ENCODE results near the gene EFTUD2. TPM values are rescaled to one million over a fixed set of nuclear protein-coding genes. Genes with fewer than 3 reads are reported as not detected.

The EFTUD2 gene
- total RNA-seq, 1 experiment from 2014 or later = 172 TPM

DNA sequence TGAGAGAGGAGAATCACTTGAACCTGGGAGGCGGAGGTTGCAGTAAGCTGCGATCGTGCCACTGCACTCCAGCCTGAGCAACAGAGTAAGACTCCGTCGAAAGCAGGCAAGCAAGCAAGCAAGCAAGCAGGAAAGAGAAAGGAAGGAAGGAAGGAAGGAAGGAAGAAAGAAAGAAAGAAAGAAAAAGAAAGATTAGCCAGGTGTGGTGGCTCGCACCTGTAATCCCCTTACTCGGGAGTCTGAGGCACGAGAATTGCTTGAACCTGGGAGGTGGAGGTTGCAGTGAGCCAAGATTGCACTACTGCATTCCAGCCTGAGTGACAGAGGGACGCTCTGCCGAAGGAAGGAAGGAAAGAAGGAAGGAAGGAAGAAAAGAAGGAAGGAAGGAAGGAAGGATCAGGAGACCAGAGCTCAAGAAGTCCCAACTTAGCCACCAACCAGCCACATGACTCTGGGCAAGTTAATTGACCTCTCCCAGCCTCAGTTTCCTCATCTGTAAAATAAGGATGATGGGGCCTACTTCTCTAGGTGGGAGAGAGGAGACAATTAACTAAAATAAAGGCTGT is 9.6 kb upstream of the EFTUD2 start:
- DNase-seq = no peak
- no peaks in the 10 kb centered on the region for H3K9me3 ChIP-seq (replicated peaks)
- no peaks in the 10 kb centered on the region for H3K27me3 ChIP-seq
- H3K4me3 ChIP-seq = no peak overlapping the region
- peaks cover 56% of the 10 kb centered on the region for H3K4me1 ChIP-seq
- H3K27ac ChIP-seq = no peak overlapping the region
- no peaks in the 10 kb centered on the region for H3K36me3 ChIP-seq

DNA sequence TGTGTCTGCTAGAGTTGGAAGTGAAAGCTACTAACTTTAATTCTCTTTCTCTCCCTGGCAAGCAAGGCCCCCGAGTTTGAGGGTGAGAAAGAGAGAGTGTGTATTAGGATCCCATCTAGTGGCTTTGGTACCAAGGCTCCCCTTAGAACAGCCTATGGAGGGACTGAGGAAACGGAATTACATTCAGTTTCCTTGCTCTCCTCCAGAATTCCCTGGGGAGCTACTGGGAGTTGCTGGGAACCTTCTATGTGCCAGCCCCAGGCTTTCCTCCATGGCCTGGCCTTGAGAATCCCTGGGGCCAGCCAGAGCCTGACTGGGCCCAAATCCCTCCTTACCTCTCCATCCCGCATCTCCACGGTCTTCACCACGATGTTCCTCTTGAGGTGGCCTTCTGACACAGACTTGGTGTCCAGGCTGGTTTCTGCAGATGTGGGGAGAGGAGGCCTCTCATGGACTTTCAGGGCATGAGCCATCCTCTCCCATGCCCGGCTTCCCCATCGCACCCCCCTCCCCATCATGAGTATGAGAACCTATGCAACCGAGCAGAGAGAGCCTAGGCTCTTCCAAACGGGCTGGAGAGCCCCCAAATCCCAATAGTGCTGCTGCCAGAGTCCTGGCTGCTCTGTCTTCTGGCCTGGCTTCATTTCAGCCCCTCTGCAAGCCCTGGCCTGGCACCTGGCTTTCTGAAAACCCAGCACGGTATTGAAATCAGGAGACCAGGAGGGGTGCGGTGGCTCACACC is 8.7 kb upstream of the EFTUD2 start:
- Histone ChIP-seq H3K36me3 (no peaks in the 10 kb centered on the region), H3K27me3 (no peaks in the 10 kb centered on the region), H3K9me3 (replicated peaks) (no peaks in the 10 kb centered on the region), H3K4me1 (peaks cover 56% of the 10 kb centered on the region), H3K27ac (peak overlapping the region; percentile 18), H3K4me3 (peak overlapping the region; percentile 25; the same call in 1 of the 2 replicates)
- DNase-seq = no peak

DNA sequence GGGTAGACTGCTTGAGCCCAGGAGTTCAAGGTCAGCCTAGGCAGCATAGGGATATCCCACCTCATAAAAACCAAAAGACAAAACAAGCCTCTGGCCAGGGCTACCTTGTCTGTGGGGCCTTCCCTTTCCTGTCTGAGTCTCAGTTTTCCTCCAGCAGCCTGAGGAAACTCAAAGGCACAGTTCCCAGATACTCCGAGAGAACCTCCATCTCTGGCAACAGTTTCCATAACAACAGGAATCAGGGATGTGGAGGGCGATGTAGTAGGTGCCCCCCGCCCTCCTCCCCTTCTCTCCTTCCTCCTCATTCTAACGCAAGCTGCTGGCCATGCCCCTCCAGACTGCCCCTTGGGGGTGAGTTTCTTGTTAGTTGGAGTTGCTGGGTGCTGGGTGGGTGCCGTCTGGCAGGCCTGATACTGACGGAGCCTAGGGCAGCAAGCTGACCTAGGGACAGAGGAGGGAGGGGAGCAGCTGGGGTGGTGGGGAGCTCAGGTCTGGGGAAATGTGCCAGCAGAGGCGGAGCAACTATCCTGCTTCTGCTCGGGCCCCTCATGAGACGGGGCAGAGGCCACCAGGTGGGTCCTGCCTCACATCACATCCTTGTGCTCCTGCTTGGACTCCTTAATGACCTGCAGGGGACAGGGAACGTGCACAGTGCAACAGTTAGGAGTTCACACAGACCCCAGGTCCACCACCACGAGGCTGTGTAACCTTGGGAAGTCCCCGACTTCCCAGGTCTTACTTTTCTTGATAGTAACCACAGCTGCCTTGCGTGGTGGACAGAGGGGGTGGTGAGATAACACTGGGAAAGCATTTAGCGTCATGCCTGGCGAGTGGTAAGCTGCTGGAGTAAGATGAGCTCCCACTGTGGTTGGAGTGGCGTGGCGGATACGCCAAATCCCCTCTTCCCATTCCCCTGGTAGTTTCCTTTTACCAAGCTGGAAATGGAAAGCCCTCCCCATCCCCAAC is 7.8 kb upstream of the EFTUD2 start:
- H3K27me3 ChIP-seq = no peaks in the 10 kb centered on the region
- H3K36me3 ChIP-seq = no peaks in the 10 kb centered on the region
- DNase-seq = peak; percentile 70 to 79
- peaks cover 59% of the 10 kb centered on the region for H3K4me1 ChIP-seq
- no peaks in the 10 kb centered on the region for H3K9me3 ChIP-seq (replicated peaks)
- peak overlapping the region; percentile 18 for H3K27ac ChIP-seq
- peak overlapping the region; percentile 25; the same call in 1 of the 2 replicates for H3K4me3 ChIP-seq

DNA sequence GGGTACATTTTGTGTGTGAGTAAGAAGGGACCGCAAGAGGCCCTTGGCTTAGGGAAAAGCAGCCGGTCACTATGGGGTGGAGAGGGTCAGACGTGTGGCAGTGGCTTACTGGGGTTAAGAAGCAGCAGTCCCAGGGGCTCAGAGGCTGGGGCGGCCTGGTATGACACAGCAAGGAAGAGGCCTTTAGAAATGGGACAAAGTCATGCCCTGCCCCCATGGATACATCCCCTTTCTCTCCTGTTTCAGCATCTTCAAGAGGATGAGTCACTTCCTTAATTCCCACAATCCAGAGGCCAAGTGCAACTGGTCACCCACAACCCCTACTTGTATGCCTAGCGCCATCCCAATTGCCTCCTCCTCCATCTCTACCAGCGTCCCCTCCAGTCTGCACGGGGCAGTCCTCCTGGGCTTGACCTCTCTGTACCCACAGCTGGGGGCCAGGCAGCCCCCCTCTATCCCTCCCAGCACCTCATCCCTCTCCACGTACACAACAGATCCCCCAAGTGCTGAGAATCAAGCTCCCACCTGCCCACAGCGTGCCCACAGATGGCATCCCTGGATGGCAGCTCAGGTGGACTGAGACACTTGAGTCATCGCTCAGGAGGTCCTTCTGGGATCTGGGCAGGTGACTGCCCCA is 6.9 kb upstream of the EFTUD2 start:
- Histone ChIP-seq H3K4me1 (peaks cover 68% of the 10 kb centered on the region), H3K27ac (no peak overlapping the region), H3K9me3 (replicated peaks) (no peaks in the 10 kb centered on the region), H3K27me3 (no peaks in the 10 kb centered on the region), H3K4me3 (no peak overlapping the region), H3K36me3 (no peaks in the 10 kb centered on the region)
- DNase-seq = peak in 1 of 2 experiments; percentile 44

DNA sequence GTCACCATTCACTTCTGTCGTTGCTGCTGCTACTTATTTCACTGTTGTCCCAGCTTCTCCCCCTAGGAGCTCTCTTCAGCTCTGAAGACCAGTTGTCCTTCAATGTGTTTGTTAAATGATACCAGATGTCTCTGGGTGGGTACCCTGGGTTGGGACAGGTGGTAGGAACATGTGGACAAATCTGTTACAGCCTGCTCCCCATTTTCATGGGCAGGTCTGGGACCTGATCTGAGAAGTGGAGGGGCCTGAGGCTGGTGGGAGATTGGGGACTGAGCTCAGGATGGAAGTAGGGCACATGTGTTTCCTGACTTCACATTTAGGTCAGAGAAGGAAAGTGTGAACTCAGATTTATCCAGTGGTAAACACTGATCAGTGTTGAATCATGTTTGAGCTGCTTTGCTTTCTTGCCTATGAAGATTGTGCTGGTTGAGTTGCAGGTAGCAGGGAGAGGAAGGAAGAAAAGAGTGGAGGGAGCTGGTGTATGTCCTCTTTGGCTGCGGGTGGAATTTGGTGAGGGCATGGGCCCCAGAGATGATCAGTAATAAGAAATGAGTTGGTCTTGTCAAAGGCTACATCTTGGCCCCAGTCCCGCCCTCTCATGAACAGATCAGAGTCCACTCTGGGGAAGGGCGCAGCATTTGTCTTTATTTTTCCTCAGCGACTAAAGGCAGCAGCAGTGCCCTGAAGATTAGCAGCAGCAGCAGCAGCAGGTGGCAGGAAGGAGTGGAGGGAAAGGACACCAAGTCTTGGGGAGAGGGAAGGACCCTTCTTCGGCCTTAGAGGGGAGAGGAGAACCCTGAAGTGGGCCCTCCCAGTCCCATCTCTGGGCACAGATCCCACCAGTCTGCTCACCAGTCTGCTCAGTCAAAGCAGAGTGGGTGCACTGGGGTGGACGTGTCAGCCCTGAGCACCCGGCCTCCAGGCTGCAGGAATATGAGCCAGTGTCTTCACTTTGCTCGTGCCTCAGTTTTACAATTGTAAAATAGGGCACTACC is 6.1 kb upstream of the EFTUD2 start:
- H3K36me3 ChIP-seq = no peaks in the 10 kb centered on the region
- H3K9me3 ChIP-seq (replicated peaks) = no peaks in the 10 kb centered on the region
- no peak overlapping the region for H3K27ac ChIP-seq
- peak in 1 of 2 experiments; percentile 36 for DNase-seq
- peaks cover 68% of the 10 kb centered on the region for H3K4me1 ChIP-seq
- H3K4me3 ChIP-seq = no peak overlapping the region
- no peaks in the 10 kb centered on the region for H3K27me3 ChIP-seq

DNA sequence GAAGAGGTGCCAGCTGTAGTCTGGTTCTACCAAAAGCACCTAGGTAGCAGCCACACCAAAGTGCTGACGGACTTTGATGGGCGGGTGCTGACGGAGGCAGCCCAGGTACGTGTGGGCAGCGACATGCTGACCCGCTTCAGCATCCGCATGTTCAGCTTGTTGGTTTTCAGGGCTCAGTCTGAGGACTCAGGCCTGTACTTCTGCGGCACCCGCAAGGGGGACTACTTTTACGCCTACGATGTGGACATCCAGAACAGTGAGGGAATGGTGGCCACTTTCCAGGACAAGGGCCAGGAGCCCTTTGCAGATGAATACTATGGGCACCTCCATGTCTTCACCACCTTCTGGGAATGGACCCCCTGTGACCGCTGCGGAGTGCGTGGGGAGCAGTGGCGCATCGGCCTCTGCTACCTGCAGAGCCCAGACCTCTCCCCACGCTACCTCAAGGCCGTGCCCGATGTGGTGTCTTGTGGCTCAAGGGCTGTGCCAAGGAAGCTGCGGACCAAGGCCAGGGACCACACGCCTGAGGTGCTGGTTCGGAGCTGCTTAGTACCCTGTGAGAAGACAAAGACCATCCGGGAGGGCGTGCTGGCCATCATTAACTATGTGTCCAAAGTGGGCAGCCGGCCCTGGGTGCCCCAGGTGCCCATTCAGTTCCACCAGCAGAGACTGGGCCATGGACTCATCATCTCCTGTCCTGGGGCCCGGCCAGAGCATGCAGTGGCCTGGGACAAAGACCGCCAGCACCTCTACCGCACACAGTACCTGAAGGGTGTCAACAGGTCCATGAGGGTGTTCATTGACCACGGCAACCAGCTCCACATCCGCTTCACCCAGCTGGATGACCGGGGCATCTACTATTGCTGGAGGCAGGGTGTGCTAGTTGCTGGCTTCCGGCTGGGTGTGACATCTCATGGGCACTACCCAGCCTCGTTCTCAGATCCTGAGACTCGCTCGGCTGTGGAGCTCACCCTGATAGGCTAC is 5.0 kb upstream of the EFTUD2 start:
- Histone ChIP-seq H3K4me3 (no peak overlapping the region), H3K27me3 (no peaks in the 10 kb centered on the region), H3K27ac (no peak overlapping the region), H3K9me3 (replicated peaks) (no peaks in the 10 kb centered on the region), H3K4me1 (peaks cover 64% of the 10 kb centered on the region), H3K36me3 (no peaks in the 10 kb centered on the region)
- DNase-seq = no peak

DNA sequence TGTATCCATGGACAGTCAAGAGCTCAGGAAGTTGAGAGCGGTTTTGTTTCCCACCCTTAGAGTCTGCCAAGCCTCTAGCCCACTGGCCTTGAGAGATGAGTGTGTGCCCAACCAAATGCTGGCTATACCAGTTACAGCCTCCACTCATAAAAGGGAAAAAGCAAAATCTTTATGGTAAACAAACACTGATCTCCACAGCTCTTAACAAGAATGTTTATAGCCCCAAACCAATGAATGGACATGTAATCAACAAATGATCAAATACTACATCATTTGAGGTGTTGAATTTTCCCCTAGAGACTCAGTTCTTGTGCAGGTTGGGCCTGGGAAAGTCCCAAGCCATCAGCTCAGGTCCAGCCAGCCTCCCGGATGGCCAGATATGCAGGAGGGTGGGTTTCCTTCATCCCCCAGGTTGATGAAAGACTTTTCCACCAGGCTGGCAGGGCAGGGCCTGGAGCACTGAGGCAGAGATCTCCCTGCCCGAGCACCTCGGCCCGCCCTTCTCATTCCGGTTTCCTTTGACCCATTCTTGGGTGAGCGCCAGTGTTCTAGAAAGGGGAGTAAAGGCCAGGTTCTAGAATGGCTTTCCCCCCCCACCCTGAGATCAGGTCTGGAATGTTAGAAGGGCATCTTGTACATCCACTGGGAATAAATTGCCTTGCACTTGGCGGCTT is 3.9 kb upstream of the EFTUD2 start:
- DNase-seq = no peak
- Histone ChIP-seq H3K4me3 (no peak overlapping the region), H3K4me1 (peaks cover 58% of the 10 kb centered on the region), H3K27ac (no peak overlapping the region), H3K27me3 (no peaks in the 10 kb centered on the region), H3K36me3 (no peaks in the 10 kb centered on the region), H3K9me3 (replicated peaks) (no peaks in the 10 kb centered on the region)

DNA sequence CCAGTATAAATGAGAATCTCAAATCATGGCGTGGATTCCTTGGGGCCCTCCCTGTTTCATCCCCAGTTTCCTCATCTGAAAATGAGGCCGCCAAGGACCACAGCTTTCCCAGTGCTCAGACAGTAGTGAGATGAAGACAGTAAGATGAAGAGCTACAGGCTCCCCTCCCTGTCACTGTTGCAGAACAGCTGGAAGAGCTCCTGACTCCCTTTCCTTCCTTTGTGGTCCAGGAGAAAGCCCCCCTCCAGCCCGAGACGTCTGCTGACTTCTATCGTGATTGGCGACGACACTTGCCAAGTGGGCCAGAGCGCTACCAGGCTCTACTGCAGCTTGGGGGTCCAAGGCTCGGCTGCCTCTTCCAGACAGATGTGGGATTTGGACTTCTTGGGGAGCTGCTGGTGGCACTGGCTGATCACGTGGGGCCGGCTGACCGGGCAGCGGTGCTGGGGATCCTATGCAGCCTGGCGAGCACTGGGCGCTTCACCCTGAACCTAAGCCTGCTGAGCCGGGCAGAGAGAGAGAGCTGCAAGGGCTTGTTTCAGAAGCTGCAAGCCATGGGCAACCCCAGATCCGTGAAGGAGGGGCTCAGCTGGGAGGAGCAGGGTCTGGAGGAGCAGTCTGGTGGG is 3.0 kb upstream of the EFTUD2 start:
- H3K27ac ChIP-seq = no peak overlapping the region
- no peak overlapping the region for H3K4me3 ChIP-seq
- H3K27me3 ChIP-seq = no peaks in the 10 kb centered on the region
- H3K9me3 ChIP-seq (replicated peaks) = no peaks in the 10 kb centered on the region
- H3K36me3 ChIP-seq = no peaks in the 10 kb centered on the region
- DNase-seq = no peak
- H3K4me1 ChIP-seq = peaks cover 49% of the 10 kb centered on the region

DNA sequence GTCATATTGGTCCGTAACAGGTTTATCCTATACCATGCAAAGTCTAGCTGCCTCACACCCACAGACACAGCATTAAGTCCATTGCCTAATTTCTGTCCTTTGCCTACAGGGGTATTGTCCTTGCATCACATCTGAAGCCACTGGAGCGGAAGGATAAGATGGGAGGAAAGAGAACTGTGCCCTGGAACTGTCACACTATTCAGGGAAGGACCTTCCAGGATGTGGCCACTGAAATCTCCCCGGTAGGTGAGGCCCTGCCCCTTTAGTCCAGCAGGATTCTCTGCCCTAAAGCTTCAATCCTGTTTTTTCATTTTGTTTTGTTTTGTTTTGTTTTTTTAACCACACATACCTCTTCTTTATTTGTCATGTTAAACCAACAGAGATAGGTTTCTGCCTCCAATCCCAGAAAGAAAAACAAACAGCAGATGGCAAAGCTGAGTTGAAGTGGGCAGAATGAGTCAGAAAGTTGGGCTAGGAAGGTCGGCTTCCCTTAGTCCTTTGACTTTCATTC is 2.2 kb upstream of the EFTUD2 start:
- no peak overlapping the region for H3K4me3 ChIP-seq
- peak overlapping the region; percentile 39; the same call in 1 of the 2 replicates for H3K27ac ChIP-seq
- peak in 1 of 2 experiments; percentile 62 for DNase-seq
- H3K4me1 ChIP-seq = peaks cover 41% of the 10 kb centered on the region
- H3K9me3 ChIP-seq (replicated peaks) = no peaks in the 10 kb centered on the region
- H3K27me3 ChIP-seq = no peaks in the 10 kb centered on the region
- H3K36me3 ChIP-seq = no peaks in the 10 kb centered on the region

DNA sequence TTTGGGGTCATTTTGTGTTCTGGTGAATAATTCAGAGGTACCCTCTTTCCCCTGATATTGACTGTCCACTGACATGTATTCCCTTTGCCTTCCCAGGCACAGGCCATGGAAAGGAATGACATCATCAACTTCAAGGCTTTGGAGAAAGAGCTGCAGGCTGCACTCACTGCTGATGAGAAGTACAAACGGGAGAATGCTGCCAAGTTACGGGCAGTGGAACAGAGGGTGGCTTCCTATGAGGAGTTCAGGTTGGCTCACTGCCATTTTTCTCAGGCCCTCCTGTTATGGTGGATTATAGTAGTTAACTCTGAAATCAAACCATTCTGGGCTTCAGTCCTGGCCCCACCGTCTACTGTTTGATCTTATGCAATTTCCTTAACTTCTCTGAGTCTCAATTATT is 1.6 kb upstream of the EFTUD2 start:
- peaks cover 35% of the 10 kb centered on the region for H3K4me1 ChIP-seq
- no peak overlapping the region for H3K4me3 ChIP-seq
- peak overlapping the region; percentile 39; the same call in 1 of the 2 replicates for H3K27ac ChIP-seq
- peak; percentile 94 to 97 for DNase-seq
- peaks cover 3% of the 10 kb centered on the region; the same call in 1 of the 2 replicates for H3K36me3 ChIP-seq
- no peaks in the 10 kb centered on the region for H3K27me3 ChIP-seq
- H3K9me3 ChIP-seq (replicated peaks) = no peaks in the 10 kb centered on the region

DNA sequence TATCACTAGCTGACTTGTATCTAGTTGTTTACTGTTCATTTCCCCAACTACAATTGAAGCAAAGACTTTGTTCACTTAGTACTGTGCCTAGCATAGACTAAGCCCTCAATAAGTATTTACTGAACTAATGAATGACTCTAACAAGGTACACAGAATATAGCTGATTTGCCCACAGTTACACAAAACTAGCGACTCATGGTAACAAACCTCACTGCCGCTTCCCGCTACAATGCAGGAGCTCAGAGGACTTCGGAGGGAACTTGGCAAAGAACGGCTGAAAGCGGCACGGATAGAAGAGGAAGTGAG is 524 bp downstream of the EFTUD2 start:
- Histone ChIP-seq H3K9me3 (replicated peaks) (no peaks in the 10 kb centered on the region), H3K36me3 (peaks cover 19% of the 10 kb centered on the region), H3K4me3 (peak overlapping the region; percentile 71), H3K27me3 (no peaks in the 10 kb centered on the region), H3K27ac (peak overlapping the region; percentile 100), H3K4me1 (peaks cover 23% of the 10 kb centered on the region)
- no peak for DNase-seq

DNA sequence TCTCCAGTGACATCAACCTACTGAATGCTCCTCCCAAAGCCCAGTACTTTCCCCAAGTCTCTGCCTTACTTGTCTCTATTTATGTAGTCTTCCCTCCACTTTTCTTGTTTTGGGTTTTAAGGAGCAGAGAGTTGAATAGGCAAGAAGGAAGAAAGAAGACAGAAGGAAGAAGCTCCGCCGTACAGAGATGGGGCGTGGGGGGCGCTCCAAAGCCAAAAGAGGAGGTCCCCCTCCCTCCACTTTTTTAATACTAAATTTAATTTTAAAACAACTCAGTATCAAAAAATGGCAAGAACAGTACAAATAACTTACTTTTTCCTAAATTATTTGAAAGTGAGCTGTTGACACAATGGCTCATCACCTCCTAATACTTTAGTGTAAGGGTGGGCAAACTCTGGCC is 4.6 kb downstream of the EFTUD2 start:
- H3K4me3 ChIP-seq = no peak overlapping the region
- no peaks in the 10 kb centered on the region for H3K9me3 ChIP-seq (replicated peaks)
- no peaks in the 10 kb centered on the region for H3K4me1 ChIP-seq
- no peak overlapping the region for H3K27ac ChIP-seq
- H3K36me3 ChIP-seq = peaks cover 43% of the 10 kb centered on the region
- H3K27me3 ChIP-seq = no peaks in the 10 kb centered on the region
- DNase-seq = no peak

All from SJCRH30 (cell line).